ENCODE data around the gene TAS1R3. TPM values are rescaled to one million over a fixed set of nuclear protein-coding genes. Genes with fewer than 3 reads are reported as not detected.

Gene TAS1R3
- total RNA-seq, 1 donor from 2014 or later, result 0.50 TPM

GRCh38 chr1:1295154-1295923, 35.7 kb upstream of the TAS1R3 start:
- Histone ChIP-seq H3K4me2 (ENCODE audit: low read length) (no peak overlapping the region), H3K9ac (ENCODE audit: low read length) (no peak overlapping the region), H3K4me1 (ENCODE audit: insufficient read depth, low read length) (no peaks in the 10 kb centered on the region), H3K27ac (ENCODE audit: low read depth, low read length) (no peak overlapping the region), H2AFZ (ENCODE audit: low read depth, low read length) (no peak overlapping the region), H4K20me1 (ENCODE audit: insufficient read depth, low read length) (peaks cover 24% of the 10 kb centered on the region), H3K4me3 (ENCODE audit: insufficient read depth, low read depth, low read length) (no peak overlapping the region), H3K79me2 (ENCODE audit: insufficient read depth, low read length) (no peaks in the 10 kb centered on the region), H3K9me3 (ENCODE audit: insufficient read depth, low read depth, low read length) (no peaks in the 10 kb centered on the region), H3K36me3 (ENCODE audit: insufficient read depth, low read length) (no peaks in the 10 kb centered on the region), H3K27me3 (ENCODE audit: insufficient read depth, low read length) (no peaks in the 10 kb centered on the region)
- no peak overlapping the region for H3K4me3 Mint-ChIP-seq (ENCODE audit: unreplicated experiment)
- DNase-seq (ENCODE audit: low read depth) (no peak), FAIRE-seq (no peak)
- H3K27me3 Mint-ChIP-seq (ENCODE audit: low read depth, unreplicated experiment), result no peaks in the 10 kb centered on the region
- H3K36me3 Mint-ChIP-seq (ENCODE audit: low read depth, unreplicated experiment), result no peaks in the 10 kb centered on the region
- no peaks in the 10 kb centered on the region for H3K4me1 Mint-ChIP-seq (ENCODE audit: low read depth, unreplicated experiment)
- no peak overlapping the region for H3K27ac Mint-ChIP-seq (ENCODE audit: unreplicated experiment)
- H3K9me3 Mint-ChIP-seq (ENCODE audit: unreplicated experiment), result no peaks in the 10 kb centered on the region
- TF ChIP-seq EZH2 (IDR thresholded peaks at IDR 0.05; ENCODE audit: insufficient read depth, low read length) (no peak), CTCF (IDR thresholded peaks at IDR 0.05; ENCODE audit: insufficient read depth, low read depth, low read length) (no peak)

GRCh38 chr1:1296070-1297061, 34.7 kb upstream of the TAS1R3 start:
- Mint-ChIP-seq H3K4me3 (ENCODE audit: unreplicated experiment) (no peak overlapping the region), H3K27me3 (ENCODE audit: low read depth, unreplicated experiment) (no peaks in the 10 kb centered on the region), H3K36me3 (ENCODE audit: low read depth, unreplicated experiment) (no peaks in the 10 kb centered on the region), H3K27ac (ENCODE audit: unreplicated experiment) (no peak overlapping the region), H3K4me1 (ENCODE audit: low read depth, unreplicated experiment) (no peaks in the 10 kb centered on the region), H3K9me3 (ENCODE audit: unreplicated experiment) (no peaks in the 10 kb centered on the region)
- Histone ChIP-seq H4K20me1 (ENCODE audit: insufficient read depth, low read length) (peaks cover 29% of the 10 kb centered on the region), H3K9ac (ENCODE audit: low read length) (no peak overlapping the region), H3K4me3 (ENCODE audit: insufficient read depth, low read depth, low read length) (no peak overlapping the region), H3K36me3 (ENCODE audit: insufficient read depth, low read length) (no peaks in the 10 kb centered on the region), H3K79me2 (ENCODE audit: insufficient read depth, low read length) (no peaks in the 10 kb centered on the region), H3K27me3 (ENCODE audit: insufficient read depth, low read length) (no peaks in the 10 kb centered on the region), H3K4me1 (ENCODE audit: insufficient read depth, low read length) (no peaks in the 10 kb centered on the region), H3K27ac (ENCODE audit: low read depth, low read length) (no peak overlapping the region), H3K4me2 (ENCODE audit: low read length) (no peak overlapping the region), H2AFZ (ENCODE audit: low read depth, low read length) (no peak overlapping the region), H3K9me3 (ENCODE audit: insufficient read depth, low read depth, low read length) (no peaks in the 10 kb centered on the region)
- TF ChIP-seq CTCF (IDR thresholded peaks at IDR 0.05; ENCODE audit: insufficient read depth, low read depth, low read length) (no peak), EZH2 (IDR thresholded peaks at IDR 0.05; ENCODE audit: insufficient read depth, low read length) (no peak)
- DNase-seq (ENCODE audit: low read depth) (no peak), FAIRE-seq (no peak)

All from astrocyte (in vitro differentiated cells and primary cell).